Testis (tissue), 5 donors: ENCODE measurements around the gene HAUS8. TPM values are rescaled to one million over a fixed set of nuclear protein-coding genes. Genes with fewer than 3 reads are reported as not detected.

Source experiments
- DNase-seq: peaks from one replicate; pipeline ENCODE4 v3.0.0-alpha.2; 2019
- H3K27ac ChIP-seq, 2 donors: fragments of 200-600 bp; sonication (generic); one replicate each; pipeline ENCODE4 v1.5.1; 2019
- H3K27me3 ChIP-seq: fragments of 200-600 bp; sonication (generic); one replicate; pipeline ENCODE4 v1.5.1; 2019
- H3K36me3 ChIP-seq: fragments of 200-600 bp; sonication (generic); one replicate; pipeline ENCODE4 v1.5.1; 2017; ENCODE audit warnings: low read depth; ENCODE audit errors: missing control alignments
- H3K4me1 ChIP-seq: fragments of 200-600 bp; sonication (generic); one replicate; pipeline ENCODE4 v1.5.1; 2019
- H3K4me3 ChIP-seq, 2 donors: fragments of 200-600 bp; sonication (generic); one replicate each; pipeline ENCODE4 v1.5.1; 2017 to 2019
- H3K9me3 ChIP-seq: fragments of 200-600 bp; sonication (generic); one replicate; pipeline ENCODE4 v1.5.1; 2017
- POLR2A ChIP-seq: fragments of 450-650 bp; IDR thresholded peaks from one replicate; pipeline ENCODE4 v1.6.1; 2017; ENCODE audit warnings: antibody characterized with exemption, mild to moderate bottlenecking, moderate library complexity
- WGBS, 2 donors: methylation state at CpG; one replicate each; pipeline ENCODE4 v1.1.5; 2018; 5-methylcytosine and 5-hydroxymethylcytosine counted together
- intact Hi-C: fragments of 100-400 bp; cut with DNase I; formaldehyde crosslinking; loops from one replicate; pipeline ENCODE4 v1.15.1; 2023; ENCODE audit warnings: low total_unique reads
- long read RNA-seq, 2 donors: transcript quantifications; one replicate each; lab custom pipeline, GENCODE V29; 2026
- polyA plus RNA-seq: library from polyadenylated mRNA; stranded (reverse); fragments of 350-450 nt; fragmentation: Illumina TruSeq; extraction: RNeasy Lipid Tissue Mini Kit (QIAGEN cat#74804); gene quantifications from one replicate; pipeline ENCODE4 v1.2.3, GENCODE V29; 2014; ENCODE audit warnings: low read depth, low replicate concordance; ENCODE audit not compliant: insufficient read depth
- total RNA-seq, 2 donors: library from RNA; depleted of rRNA; stranded (reverse); fragments of >200 nt; gene quantifications; one replicate each; pipeline ENCODE4 v1.2.3, GENCODE V29; 2016
- TF ChIP-seq, protein P1 (sequence below), 3 experiments: fragments of 450-650 bp in 2 of 3; fragments of 200-600 bp in 1 of 3; sonication (generic) in 1 of 3; IDR thresholded peaks; one replicate each; pipeline ENCODE4 v1.5.1; 2016 to 2019; ENCODE audit warnings: antibody characterized with exemption in 3 of 3, mild to moderate bottlenecking in 2 of 3, moderate library complexity in 1 of 3

The HAUS8 gene, protein sequence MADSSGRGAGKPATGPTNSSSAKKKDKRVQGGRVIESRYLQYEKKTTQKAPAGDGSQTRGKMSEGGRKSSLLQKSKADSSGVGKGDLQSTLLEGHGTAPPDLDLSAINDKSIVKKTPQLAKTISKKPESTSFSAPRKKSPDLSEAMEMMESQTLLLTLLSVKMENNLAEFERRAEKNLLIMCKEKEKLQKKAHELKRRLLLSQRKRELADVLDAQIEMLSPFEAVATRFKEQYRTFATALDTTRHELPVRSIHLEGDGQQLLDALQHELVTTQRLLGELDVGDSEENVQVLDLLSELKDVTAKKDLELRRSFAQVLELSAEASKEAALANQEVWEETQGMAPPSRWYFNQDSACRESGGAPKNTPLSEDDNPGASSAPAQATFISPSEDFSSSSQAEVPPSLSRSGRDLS
- total RNA-seq = 10 to 100 TPM; 20.0 to 23.5 TPM
- polyA plus RNA-seq = 29.7 TPM
- long read RNA-seq, donor 1, transcript HAUS8-206 (2 exons, 675 nt) = major isoform, 5 of 11 reads
- long read RNA-seq, donor 1, partial matches to known transcripts = 0 of 11 reads
- long read RNA-seq, donor 1, other reads (novel, unspliced or antisense) = 0 of 11 reads
- long read RNA-seq, donor 2, partial matches to known transcripts = 0 of 4 reads
- long read RNA-seq, donor 2, other reads (novel, unspliced or antisense) = 0 of 4 reads

DNA sequence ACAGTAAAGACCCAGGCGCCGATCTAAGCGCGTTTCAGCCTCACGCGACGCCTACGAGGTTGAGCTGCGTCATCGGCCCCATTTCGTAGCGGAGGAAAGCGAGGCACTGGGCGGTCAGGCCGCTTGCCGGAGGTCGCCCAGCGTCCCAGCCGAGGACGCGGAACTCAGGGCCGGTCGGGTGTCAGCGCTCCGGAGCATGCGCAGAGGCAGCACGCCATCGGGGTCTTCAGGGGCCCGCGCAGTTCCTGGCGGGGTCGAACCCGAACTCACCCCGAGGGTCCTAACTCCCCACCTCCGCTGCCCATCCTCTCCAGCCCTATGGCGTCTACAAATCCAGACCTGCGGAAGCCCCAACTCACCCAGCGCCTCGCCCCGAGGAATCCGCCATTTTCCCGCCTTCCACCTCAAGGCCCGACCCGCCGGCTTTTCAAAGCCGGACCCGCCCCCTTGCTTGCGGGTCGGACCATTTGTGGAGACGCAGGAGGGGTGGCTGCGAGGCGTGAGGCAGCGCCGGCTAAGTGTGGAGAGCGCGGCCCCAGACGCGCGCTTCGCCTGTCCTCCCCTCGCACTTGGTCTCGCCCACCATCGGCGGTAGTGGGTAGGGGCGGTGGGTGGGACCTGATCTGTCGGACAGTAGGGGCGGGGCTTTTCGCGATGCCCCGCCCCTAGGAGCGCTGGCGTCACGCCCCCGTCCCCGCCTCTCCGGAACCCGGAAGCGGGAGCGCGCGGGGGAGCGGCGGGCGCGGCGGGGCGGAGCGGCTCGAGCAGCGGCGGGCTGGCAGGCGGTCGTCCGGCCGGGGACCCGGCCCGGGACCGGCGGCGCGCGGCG, at the start of gene HAUS8, which contains the start of gene MYO9B:
TSS of gene HAUS8 (minus strand) at position 418 of the 829 bp plus-strand sequence. CDS start at position 388, 30 bp downstream.
TSS of gene MYO9B (plus strand) at position 743 of the 829 bp plus-strand sequence. CDS start 25,941 bp downstream, outside the sequence.
- WGBS, 2 donors = 0% methylated on average over 1 to 71 of the region's 103 CpGs
- Histone ChIP-seq H3K9me3 (no peaks in the 10 kb centered on the region), H3K4me1 (peaks cover 28% of the 10 kb centered on the region), H3K36me3 (no peaks in the 10 kb centered on the region), H3K27me3 (no peaks in the 10 kb centered on the region), H3K27ac (peak within 1 kb of the TSS; percentile 73 to 88), H3K4me3 (peak within 1 kb of the TSS; percentile 78 to 86)
- TF ChIP-seq POLR2A = peak; percentile 4
- TF ChIP-seq, protein P1, sequence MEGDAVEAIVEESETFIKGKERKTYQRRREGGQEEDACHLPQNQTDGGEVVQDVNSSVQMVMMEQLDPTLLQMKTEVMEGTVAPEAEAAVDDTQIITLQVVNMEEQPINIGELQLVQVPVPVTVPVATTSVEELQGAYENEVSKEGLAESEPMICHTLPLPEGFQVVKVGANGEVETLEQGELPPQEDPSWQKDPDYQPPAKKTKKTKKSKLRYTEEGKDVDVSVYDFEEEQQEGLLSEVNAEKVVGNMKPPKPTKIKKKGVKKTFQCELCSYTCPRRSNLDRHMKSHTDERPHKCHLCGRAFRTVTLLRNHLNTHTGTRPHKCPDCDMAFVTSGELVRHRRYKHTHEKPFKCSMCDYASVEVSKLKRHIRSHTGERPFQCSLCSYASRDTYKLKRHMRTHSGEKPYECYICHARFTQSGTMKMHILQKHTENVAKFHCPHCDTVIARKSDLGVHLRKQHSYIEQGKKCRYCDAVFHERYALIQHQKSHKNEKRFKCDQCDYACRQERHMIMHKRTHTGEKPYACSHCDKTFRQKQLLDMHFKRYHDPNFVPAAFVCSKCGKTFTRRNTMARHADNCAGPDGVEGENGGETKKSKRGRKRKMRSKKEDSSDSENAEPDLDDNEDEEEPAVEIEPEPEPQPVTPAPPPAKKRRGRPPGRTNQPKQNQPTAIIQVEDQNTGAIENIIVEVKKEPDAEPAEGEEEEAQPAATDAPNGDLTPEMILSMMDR (IDR thresholded peaks at IDR 0.05) = peak in 1 of 3 experiments; percentile 21
- intact Hi-C loops = loop anchor here (10.0 kb wide), 1 partner anchor 60 kb away; no protein-coding TSS in a partner anchor
- peak; percentile 99 for DNase-seq

DNA sequence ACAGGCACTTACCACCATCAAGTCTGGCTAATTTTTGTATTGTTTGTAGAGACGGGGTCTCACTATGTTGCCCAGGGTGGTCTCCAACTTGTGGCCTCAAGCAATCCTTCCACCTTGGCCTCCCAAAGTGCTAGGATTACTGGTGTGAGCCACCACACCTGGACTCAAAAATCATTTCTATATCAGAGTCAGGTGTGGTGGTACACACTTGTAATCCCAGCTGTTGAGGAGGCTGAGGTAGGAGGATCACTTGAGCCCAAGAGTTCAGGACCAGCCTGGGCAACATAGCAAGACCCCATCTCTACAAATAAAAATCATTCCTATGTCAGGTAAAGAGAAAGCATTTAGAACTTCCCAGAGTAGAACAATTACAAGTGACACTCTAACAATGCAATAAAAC, 48.8 kb upstream of the HAUS8 start:
- H3K4me3 ChIP-seq = no peak overlapping the region
- intact Hi-C loops = no loop called here
- no peaks in the 10 kb centered on the region for H3K36me3 ChIP-seq
- peaks cover 14% of the 10 kb centered on the region for H3K4me1 ChIP-seq
- no peak for DNase-seq
- WGBS, 2 donors = 88 to 100% methylated on average over 1 of the region's 1 CpG
- no peaks in the 10 kb centered on the region for H3K27me3 ChIP-seq
- no peak overlapping the region for H3K27ac ChIP-seq
- H3K9me3 ChIP-seq = no peaks in the 10 kb centered on the region
- TF ChIP-seq, protein P1 (IDR thresholded peaks at IDR 0.05) = no peak
- no peak for TF ChIP-seq POLR2A

DNA sequence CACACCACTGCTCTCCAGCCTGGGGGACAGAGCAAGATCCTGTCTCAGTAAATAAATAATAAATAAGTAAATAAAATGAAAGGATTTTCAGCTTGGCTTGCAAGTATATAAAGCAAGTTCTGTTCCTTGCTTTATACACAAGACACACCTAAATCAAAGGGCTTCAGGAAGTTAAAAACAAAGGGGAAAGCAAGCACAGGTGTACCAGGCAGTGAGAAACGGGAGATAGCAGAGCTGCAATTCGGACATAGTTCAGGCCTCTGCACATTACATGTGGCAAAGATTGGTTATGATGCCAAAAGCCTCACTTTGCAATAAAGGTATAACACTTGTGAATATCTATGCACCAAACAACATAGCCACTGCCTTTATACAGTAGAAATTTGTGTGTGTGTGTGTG, 47.8 kb upstream of the HAUS8 start:
- Histone ChIP-seq H3K4me1 (peaks cover 6% of the 10 kb centered on the region), H3K36me3 (no peaks in the 10 kb centered on the region), H3K27me3 (no peaks in the 10 kb centered on the region), H3K27ac (no peak overlapping the region), H3K9me3 (no peaks in the 10 kb centered on the region), H3K4me3 (no peak overlapping the region)
- no peak for TF ChIP-seq POLR2A
- TF ChIP-seq, protein P1 (IDR thresholded peaks at IDR 0.05) = no peak
- intact Hi-C loops = no loop called here
- 95 to 97% methylated on average over 2 of the region's 2 CpGs for WGBS, 2 donors
- DNase-seq = no peak

DNA sequence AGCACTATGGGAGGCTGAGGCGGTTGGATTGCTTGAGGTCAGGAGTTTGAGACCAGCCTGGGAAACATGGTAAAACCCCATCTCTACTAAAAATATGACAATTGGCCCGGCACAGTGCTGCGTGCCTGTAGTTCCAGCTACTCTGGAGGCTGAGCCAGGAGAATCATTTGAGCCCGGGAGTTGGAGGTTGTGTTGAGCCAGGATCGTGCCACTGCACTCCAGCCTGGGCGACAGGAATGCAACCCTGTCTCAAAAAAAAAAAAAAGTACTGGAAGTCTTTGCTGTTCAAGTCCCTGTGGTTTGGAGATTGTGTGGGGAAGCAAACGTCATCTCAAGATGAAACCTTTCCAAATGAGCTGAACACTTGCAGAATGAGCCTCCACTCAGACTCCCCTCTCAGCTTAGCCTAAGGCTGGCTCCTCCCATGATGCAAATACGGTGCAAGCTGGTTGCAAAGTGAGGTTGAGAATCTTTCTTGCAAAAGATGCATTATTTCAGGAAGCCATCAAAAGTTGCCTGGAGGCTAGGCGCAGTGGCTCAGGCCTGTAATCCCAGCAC, 46.6 kb upstream of the HAUS8 start:
- Histone ChIP-seq H3K9me3 (no peaks in the 10 kb centered on the region), H3K36me3 (no peaks in the 10 kb centered on the region), H3K27ac (no peak overlapping the region), H3K27me3 (no peaks in the 10 kb centered on the region), H3K4me1 (peaks cover 6% of the 10 kb centered on the region), H3K4me3 (no peak overlapping the region)
- DNase-seq = no peak
- intact Hi-C loops = no loop called here
- WGBS, 2 donors = 80 to 85% methylated on average over 9 of the region's 9 CpGs
- TF ChIP-seq POLR2A = no peak
- TF ChIP-seq, protein P1 (IDR thresholded peaks at IDR 0.05) = no peak
